SJSA1 (cell line): ENCODE results near the gene NEFH. TPM values are rescaled to one million over a fixed set of nuclear protein-coding genes. Genes with fewer than 3 reads are reported as not detected.
"Not testable (repeated sequence)": the region's sequence is repeated elsewhere in the genome, so short reads cannot be mapped to it uniquely, and the experiment has no call there.

ENCODE experiments used
- DNase-seq, 2 experiments: peaks; one replicate each; pipeline ENCODE4 v3.0.0-alpha.2; 2015 to 2020; ENCODE audit warnings: low spot score in 2 of 2, low read depth in 1 of 2
- H3K27ac ChIP-seq: fragments of 250-450 bp; sonication (Bioruptor Pico); 2 replicates; pipeline ENCODE4 v1.5.1; 2020; ENCODE audit warnings: mild to moderate bottlenecking, moderate library complexity
- H3K27me3 ChIP-seq: fragments of 250-450 bp; sonication (Bioruptor Pico); replicated peaks from 2 replicates; pipeline ENCODE4 v1.5.1; 2020; ENCODE audit warnings: mild to moderate bottlenecking, moderate library complexity
- H3K36me3 ChIP-seq: fragments of 250-450 bp; sonication (Bioruptor Pico); 2 replicates; pipeline ENCODE4 v1.5.1; 2020; ENCODE audit warnings: mild to moderate bottlenecking
- H3K4me1 ChIP-seq: fragments of 250-450 bp; sonication (Bioruptor Pico); replicated peaks from 2 replicates; pipeline ENCODE4 v1.6.1; 2021; ENCODE audit warnings: mild to moderate bottlenecking
- H3K4me3 ChIP-seq: fragments of 250-450 bp; sonication (Bioruptor Pico); 2 replicates; pipeline ENCODE4 v1.5.1; 2020; ENCODE audit warnings: mild to moderate bottlenecking
- H3K9me3 ChIP-seq: fragments of 250-450 bp; sonication (Bioruptor Pico); replicated peaks from 2 replicates; pipeline ENCODE4 v1.5.1; 2020; ENCODE audit warnings: mild to moderate bottlenecking
- total RNA-seq: library from RNA; depleted of rRNA; stranded (reverse); fragments of >200 nt; shearing (Covaris generic); gene quantifications from 2 replicates; pipeline ENCODE4 v1.2.3, GENCODE V29; 2014

NEFH gene
- total RNA-seq, 1 experiment from 2014 or later: not detected

DNA sequence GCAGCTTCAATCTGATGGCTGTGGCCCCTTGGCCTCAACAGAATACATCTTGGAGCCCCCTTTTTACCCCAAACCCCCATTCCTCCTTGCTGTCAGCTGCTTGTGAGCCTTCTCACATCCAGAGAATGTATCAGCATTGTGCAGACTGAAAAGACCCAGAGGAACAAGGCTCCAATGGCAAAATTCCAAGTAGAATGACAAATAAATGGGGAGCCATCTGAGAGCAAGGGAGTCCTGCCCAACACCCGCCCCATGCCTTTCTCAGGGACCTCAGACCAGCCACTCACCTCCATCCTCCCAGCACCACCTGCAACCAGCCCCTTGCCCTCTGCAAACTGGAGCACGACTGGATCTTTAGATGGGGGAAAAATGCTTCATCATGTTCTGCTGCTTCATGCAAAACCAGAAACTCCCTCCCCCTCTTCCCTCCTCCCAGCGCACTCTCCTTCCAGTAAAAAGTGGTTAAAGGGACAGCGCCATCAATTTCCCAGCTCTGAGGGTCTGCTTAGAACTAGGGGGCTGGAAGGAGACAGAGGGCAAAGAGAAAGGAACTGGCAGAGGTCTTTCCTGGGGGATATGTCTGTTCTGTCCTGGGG is 2.2 kb upstream of the NEFH start:
- peaks cover 9% of the 10 kb centered on the region; the same call in 1 of the 2 replicates for H3K4me1 ChIP-seq
- H3K36me3 ChIP-seq: no peaks in the 10 kb centered on the region
- H3K4me3 ChIP-seq: no peak overlapping the region
- DNase-seq: no peak
- H3K27ac ChIP-seq: no peak overlapping the region
- H3K27me3 ChIP-seq: peaks cover 67% of the 10 kb centered on the region
- H3K9me3 ChIP-seq: peaks cover 8% of the 10 kb centered on the region

DNA sequence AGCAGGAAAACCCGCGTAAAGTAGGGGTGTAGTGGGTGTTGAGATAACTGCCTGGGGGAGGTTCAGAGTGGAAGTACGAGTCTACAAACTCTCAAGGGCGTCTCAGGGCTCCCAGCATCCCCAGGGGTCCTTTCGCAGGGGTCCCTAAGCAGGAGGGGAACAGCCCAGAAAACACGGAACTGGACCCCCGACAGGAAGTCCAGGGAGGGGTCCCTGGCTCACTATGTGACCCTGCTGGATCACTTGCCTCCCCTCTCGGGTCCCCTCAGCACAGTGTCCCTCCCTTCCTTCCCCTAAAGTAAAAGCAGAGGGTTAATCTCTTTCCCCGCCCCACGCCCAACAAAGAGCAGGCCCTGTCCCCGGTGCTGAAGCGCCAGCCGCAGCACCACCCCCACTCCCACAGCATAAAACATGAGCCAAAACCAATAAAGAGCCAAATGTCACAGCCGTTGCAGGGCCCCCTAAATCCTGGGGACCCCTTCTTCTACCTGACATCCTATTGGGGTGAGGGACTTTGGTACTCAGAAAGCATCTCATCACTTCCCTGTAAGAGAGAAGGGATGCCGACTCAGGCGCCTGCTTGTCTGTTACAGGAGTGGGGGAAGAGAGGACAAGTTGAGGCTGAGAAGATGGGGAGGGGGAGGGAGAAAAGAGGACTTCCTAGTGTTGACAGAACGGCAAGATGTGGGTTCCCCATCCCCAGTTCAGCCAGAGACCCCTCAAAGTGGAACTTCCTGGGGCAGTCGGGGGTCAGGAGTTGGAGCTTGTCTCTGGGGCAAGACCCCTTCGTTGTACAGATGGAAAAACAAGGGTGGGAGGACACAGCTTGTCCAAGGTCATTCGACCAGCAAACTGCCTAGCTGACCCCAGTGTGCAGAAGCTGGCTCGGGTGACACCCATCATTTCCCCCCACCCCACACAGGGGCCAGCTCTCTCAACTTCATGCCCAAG is 1.4 kb upstream of the NEFH start:
- peaks cover 9% of the 10 kb centered on the region; the same call in 1 of the 2 replicates for H3K4me1 ChIP-seq
- H3K4me3 ChIP-seq: no peak overlapping the region
- no peaks in the 10 kb centered on the region for H3K36me3 ChIP-seq
- peaks cover 8% of the 10 kb centered on the region for H3K9me3 ChIP-seq
- DNase-seq: no peak
- H3K27me3 ChIP-seq: peaks cover 68% of the 10 kb centered on the region
- no peak overlapping the region for H3K27ac ChIP-seq

DNA sequence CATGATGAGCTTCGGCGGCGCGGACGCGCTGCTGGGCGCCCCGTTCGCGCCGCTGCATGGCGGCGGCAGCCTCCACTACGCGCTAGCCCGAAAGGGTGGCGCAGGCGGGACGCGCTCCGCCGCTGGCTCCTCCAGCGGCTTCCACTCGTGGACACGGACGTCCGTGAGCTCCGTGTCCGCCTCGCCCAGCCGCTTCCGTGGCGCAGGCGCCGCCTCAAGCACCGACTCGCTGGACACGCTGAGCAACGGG is 169 bp downstream of the NEFH start:
- H3K9me3 ChIP-seq: peaks cover 8% of the 10 kb centered on the region
- DNase-seq: no peak
- no peak overlapping the region for H3K4me3 ChIP-seq
- H3K4me1 ChIP-seq: peaks cover 9% of the 10 kb centered on the region; the same call in 1 of the 2 replicates
- no peak overlapping the region for H3K27ac ChIP-seq
- no peaks in the 10 kb centered on the region for H3K36me3 ChIP-seq
- H3K27me3 ChIP-seq: peaks cover 66% of the 10 kb centered on the region

DNA sequence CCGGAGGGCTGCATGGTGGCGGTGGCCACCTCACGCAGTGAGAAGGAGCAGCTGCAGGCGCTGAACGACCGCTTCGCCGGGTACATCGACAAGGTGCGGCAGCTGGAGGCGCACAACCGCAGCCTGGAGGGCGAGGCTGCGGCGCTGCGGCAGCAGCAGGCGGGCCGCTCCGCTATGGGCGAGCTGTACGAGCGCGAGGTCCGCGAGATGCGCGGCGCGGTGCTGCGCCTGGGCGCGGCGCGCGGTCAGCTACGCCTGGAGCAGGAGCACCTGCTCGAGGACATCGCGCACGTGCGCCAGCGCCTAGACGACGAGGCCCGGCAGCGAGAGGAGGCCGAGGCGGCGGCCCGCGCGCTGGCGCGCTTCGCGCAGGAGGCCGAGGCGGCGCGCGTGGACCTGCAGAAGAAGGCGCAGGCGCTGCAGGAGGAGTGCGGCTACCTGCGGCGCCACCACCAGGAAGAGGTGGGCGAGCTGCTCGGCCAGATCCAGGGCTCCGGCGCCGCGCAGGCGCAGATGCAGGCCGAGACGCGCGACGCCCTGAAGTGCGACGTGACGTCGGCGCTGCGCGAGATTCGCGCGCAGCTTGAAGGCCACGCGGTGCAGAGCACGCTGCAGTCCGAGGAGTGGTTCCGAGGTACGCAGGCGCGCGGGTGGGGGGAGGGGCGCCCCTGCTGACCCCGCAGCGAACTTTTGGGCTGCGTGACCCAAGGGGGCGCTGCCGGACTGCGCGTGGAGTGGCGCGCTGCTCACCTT is 670 bp downstream of the NEFH start:
- no peak for DNase-seq

DNA sequence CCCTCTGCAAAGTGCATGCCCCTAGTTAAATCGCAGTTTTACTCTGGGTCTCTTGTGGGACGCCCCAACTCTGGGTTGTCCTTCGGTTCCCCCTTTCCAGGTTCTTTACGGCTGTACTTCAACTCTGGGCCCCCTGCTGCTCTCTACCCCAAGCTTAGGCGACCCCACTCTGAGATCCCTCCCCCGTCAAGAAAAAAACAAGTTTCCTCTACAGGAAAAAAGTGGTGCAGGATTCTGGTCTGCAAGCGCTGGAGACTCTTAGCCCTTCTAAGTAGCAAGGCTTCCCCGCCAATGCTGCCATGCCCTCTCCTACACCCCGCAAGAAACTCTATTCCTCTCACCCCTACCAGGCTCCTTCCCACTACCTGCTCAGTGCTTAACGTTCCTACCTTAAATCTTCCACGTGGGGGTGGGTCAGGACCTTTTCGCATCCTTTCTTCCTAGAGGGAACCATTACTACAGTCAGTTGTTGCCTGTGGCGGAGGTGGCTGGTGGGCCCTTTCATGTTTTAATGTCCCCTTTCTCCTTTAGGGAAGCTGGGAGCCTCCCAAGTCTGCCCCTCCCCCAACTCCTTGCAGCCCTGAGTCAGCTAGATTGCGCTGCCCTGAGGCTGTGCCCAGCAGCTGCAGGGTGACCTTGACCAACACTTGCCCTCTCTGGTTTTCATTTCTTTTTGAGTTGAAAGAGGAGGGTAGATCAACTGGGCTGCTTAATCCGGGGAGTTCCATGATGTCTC is 1.4 kb downstream of the NEFH start:
- Histone ChIP-seq H3K9me3 (peaks cover 8% of the 10 kb centered on the region), H3K4me1 (peaks cover 9% of the 10 kb centered on the region; the same call in 1 of the 2 replicates), H3K27me3 (peaks cover 60% of the 10 kb centered on the region), H3K4me3 (no peak overlapping the region), H3K36me3 (no peaks in the 10 kb centered on the region), H3K27ac (no peak overlapping the region)
- no peak for DNase-seq

More for the DNA sequence above, 670 bp downstream of the NEFH start:
- no peak overlapping the region for H3K4me3 ChIP-seq
- peaks cover 63% of the 10 kb centered on the region for H3K27me3 ChIP-seq
- H3K27ac ChIP-seq: no peak overlapping the region
- H3K36me3 ChIP-seq: no peaks in the 10 kb centered on the region
- H3K4me1 ChIP-seq: peaks cover 9% of the 10 kb centered on the region; the same call in 1 of the 2 replicates
- H3K9me3 ChIP-seq: peaks cover 8% of the 10 kb centered on the region

DNA sequence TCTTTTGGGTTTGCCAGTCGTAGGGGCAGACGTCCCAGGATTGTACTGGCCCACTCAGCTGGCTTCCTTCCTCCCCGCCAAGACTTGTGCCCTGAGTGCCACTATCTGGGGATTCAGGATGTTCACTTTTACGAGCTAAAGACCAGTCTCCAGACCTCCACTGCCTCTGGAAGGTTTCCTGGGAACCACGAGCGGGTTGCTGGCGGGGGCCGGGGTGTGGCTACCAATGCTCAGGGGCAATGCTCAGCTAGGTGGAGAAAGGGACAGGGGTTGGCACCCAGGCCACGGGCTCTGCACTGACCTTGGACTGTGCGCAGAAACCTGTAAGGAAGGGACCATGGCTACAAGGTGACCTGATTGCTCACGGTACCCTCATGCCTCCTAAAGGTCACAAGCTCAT is 2.2 kb downstream of the NEFH start:
- Histone ChIP-seq H3K27ac (no peak overlapping the region), H3K4me3 (no peak overlapping the region), H3K27me3 (peaks cover 55% of the 10 kb centered on the region), H3K9me3 (peaks cover 8% of the 10 kb centered on the region), H3K36me3 (no peaks in the 10 kb centered on the region), H3K4me1 (peaks cover 9% of the 10 kb centered on the region; the same call in 1 of the 2 replicates)
- DNase-seq: no peak

DNA sequence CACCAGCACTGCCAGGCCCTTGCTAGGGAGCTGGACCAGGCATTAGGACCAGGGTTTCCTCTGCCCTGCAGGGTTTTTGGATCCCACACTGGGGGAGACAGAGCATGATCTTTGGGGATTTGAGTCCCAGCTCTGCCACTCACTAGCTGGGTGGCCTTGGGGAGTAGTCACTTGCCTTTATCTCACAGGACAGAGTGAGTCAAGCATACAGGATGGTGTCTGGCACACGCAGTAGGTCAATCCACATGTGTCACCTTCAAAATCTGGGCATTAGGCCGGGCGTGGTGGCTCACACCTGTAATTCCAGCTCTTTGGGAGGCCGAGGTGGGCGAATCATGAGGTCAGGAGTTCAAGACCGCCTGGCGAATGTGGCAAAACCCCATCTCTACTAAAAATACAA is 2.7 kb downstream of the NEFH start:
- DNase-seq: no peak
- no peak overlapping the region for H3K4me3 ChIP-seq
- H3K27ac ChIP-seq: no peak overlapping the region

DNA sequence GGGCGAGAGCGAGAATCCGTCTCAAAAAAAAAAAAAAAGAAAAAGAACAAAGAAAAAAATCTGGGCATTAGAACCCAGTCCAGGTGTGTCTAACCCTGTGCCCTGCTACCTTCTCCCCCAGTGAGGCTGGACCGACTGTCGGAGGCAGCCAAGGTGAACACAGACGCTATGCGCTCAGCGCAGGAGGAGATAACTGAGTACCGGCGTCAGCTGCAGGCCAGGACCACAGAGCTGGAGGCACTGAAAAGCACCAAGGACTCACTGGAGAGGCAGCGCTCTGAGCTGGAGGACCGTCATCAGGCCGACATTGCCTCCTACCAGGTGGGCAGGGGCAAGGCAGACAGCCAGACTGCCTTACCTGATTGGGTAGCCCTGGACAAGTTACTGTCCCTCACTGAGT is 3.2 kb downstream of the NEFH start:
- Histone ChIP-seq H3K4me1 (peaks cover 9% of the 10 kb centered on the region; the same call in 1 of the 2 replicates), H3K4me3 (no peak overlapping the region), H3K36me3 (no peaks in the 10 kb centered on the region), H3K9me3 (peaks cover 8% of the 10 kb centered on the region), H3K27me3 (peaks cover 45% of the 10 kb centered on the region), H3K27ac (no peak overlapping the region)
- no peak for DNase-seq

More for the DNA sequence above, 2.7 kb downstream of the NEFH start:
- H3K9me3 ChIP-seq: peaks cover 8% of the 10 kb centered on the region
- no peaks in the 10 kb centered on the region for H3K36me3 ChIP-seq
- H3K4me1 ChIP-seq: peaks cover 9% of the 10 kb centered on the region; the same call in 1 of the 2 replicates
- peaks cover 50% of the 10 kb centered on the region for H3K27me3 ChIP-seq

DNA sequence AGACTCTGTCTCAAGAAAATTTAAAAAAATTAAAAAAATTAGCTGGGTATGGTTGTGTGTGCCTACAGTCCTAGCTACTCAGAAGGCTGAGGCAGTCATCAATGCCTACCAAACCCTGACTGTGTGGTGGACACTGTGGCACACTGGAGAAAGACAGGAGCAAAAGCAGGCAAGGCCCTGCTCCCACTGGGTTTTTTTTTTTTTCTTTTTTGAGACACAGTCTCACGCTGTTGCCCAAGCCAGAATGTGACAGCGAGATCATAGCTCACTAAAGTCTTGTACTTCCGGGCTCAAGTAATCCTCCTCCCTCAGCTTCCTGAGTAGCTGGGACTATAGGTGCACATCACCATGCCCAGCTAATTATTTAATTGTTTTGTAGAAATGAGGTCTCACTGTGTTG is 4.6 kb downstream of the NEFH start:
- Histone ChIP-seq H3K4me1 (peaks cover 9% of the 10 kb centered on the region; the same call in 1 of the 2 replicates), H3K4me3 (no peak overlapping the region), H3K27ac (no peak overlapping the region), H3K9me3 (peaks cover 8% of the 10 kb centered on the region), H3K36me3 (no peaks in the 10 kb centered on the region), H3K27me3 (peaks cover 31% of the 10 kb centered on the region)
- DNase-seq: no peak

DNA sequence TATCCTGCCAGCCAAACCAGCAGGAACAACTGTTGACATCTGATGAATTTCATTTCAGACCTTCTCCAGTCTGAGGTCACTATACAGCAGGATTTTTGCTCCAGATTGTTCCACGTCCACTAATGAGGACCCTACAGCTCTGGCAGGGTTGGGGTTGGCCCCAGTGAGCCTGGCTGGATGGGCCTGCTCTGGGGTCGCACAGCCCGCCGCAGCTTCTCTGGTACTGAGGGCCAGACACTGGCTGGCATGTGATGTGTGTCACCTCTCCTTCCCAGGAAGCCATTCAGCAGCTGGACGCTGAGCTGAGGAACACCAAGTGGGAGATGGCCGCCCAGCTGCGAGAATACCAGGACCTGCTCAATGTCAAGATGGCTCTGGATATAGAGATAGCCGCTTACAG is 5.4 kb downstream of the NEFH start:
- no peak overlapping the region for H3K27ac ChIP-seq
- no peak overlapping the region for H3K4me3 ChIP-seq
- H3K4me1 ChIP-seq: peaks cover 5% of the 10 kb centered on the region; the same call in 1 of the 2 replicates
- H3K9me3 ChIP-seq: peaks cover 7% of the 10 kb centered on the region
- no peaks in the 10 kb centered on the region for H3K36me3 ChIP-seq
- peaks cover 23% of the 10 kb centered on the region for H3K27me3 ChIP-seq
- DNase-seq: no peak

DNA sequence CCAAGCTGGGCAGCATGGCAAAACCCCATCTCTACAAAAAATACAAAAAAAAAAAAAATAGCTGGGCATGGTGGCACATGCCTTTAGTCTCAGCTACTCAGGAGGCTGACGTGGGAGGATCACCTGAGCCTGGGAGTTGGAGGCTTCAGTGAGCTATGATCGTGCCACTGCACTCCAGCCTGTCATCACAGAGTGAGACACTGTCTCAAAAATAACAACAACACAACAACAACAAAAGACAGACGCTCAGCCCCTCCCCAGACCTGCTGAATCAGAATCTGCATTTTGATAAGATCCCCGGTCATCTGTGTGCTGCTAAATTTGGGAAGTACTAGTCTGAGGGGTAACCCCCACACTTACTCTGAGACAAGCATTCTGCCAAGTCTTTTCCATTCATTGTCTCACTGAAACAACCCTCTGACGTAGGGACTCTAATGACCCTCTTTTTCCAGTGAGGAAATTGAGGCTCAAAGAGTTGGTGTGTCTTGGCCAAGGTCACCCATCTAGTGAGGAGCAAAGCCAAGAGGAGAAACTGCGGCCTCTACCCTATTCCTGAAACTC is 7.5 kb downstream of the NEFH start:
- no peaks in the 10 kb centered on the region for H3K36me3 ChIP-seq
- H3K27me3 ChIP-seq: peaks cover 4% of the 10 kb centered on the region; the same call in 1 of the 2 replicates
- H3K9me3 ChIP-seq: no peaks in the 10 kb centered on the region
- no peak for DNase-seq
- no peak overlapping the region for H3K4me3 ChIP-seq
- H3K27ac ChIP-seq: no peak overlapping the region
- H3K4me1 ChIP-seq: no peaks in the 10 kb centered on the region

DNA sequence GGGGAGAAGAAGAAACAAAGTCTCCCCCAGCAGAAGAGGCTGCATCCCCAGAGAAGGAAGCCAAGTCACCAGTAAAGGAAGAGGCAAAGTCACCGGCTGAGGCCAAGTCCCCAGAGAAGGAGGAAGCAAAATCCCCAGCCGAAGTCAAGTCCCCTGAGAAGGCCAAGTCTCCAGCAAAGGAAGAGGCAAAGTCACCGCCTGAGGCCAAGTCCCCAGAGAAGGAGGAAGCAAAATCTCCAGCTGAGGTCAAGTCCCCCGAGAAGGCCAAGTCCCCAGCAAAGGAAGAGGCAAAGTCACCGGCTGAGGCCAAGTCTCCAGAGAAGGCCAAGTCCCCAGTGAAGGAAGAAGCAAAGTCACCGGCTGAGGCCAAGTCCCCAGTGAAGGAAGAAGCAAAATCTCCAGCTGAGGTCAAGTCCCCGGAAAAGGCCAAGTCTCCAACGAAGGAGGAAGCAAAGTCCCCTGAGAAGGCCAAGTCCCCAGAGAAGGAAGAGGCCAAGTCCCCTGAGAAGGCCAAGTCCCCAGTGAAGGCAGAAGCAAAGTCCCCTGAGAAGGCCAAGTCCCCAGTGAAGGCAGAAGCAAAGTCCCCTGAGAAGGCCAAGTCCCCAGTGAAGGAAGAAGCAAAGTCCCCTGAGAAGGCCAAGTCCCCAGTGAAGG is 9.2 kb downstream of the NEFH start:
- H3K9me3 ChIP-seq, H3K27ac ChIP-seq, H3K36me3 ChIP-seq, H3K4me3 ChIP-seq, H3K27me3 ChIP-seq, DNase-seq, H3K4me1 ChIP-seq: not testable (repeated sequence)
